Stimulated activated CD4-positive, alpha-beta T cell treated with anti-CD3 and anti-CD28 coated beads, Interleukin-12 subunit alpha, Interleukin-12 subunit beta, amount 100 ng/mL, for 4 hours (primary cell): Measurements from ENCODE around the gene PCNX1.
"Not testable (repeated sequence)": the region's sequence is repeated elsewhere in the genome, so short reads cannot be mapped to it uniquely, and the experiment has no call there.

Source experiments
- DNase-seq: peaks from one replicate; pipeline ENCODE4 v3.0.0-alpha.2; 2020

Gene PCNX1

DNA sequence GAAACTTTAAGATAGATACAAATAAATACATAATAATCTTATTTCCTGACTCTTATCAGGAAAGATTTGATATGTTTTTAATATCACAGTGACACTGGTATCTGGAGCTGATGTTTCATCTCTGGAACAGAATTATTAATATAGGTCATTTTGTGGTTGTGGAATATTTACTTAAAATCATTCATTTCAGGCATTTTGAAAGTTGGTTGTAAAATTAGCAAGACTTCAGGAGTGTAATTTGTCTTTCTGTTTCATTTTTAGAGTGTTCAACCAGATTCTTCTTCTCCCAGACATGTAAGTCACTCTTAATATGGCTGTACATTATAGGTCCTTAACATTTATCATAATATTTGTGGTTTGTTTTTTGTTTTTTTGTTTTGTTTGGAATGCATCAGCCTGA, 115.7 kb downstream of the PCNX1 start:
- DNase-seq = no peak

DNA sequence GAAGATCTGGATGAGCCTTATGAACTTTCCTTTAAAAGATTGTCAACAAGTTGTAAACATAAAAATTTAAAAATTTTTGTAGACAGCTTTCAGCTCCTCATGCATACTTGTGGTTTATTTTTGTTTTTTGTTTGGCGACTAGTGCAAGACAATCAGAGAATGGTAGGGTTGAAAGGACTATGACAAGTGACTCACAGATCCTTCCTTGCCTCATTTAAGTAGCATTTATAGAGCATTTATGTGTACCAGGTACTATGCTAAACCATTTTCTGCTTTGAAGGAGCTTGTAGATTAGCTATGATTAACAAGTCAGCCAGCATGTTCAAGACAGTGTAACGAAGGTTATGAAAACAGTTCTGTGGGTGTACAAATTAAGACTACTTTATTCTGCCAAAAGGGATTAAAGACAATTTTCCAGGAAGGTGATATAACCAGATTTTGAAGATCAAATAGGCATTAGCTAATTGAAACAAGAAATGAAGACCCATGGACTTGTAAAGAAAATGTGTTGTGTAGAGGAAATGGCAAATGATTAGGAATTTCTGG, 122.0 kb downstream of the PCNX1 start:
- no peak for DNase-seq

DNA sequence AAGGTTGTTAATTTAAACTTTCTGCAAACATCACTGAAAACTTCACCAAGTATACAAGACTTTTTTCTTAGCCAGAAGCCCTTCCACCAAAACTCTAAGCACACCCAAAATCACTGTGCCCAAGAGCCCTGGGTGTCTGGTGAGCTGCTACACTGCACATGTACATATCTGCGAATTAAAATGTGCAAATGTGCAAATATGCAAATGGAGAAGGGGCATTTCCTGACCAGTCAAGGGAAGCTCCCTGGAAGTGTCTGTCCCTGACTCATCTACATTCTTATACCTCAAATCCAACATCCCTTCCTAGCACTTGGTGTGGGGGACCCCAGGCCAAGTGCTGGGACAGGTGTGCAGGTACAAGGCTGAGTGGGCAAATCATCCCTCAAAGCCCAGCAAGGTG, 123.7 kb downstream of the PCNX1 start:
- DNase-seq = no peak

DNA sequence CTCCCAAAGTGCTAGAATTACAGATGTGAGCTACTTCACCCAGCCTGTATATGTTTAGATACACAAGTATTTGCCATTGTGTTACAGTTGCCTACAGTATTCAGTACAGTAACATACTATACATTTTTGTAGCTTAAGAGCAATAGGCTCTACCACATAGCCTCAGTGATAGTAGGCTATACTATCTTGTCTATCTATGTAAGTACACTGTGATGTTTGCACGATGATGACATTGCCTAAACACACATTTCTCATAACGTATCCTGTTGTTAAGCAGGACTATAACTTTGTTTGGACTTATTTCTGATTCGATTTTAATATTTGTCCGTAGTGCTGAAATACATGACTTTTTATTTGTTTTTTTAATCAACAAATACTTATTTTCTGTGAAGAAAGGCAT, 129.2 kb downstream of the PCNX1 start:
- DNase-seq = no peak

DNA sequence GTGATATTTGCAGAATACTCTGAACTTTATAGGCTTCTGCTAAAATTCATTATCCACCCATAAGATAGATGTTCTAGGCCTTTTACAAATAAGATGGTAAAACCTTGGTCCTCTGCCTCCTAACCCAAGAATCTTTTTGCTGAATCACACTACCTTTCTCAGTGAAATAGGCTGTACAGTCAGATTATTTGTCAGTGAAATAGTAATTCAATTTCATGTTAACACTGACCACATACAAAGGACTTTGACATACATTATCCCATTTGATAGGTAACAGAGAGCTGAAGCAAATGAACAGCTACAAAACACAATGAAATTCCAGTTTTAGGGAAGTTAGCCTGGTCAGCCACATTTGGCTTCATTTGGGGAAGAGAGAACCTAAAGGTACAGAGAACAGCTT, 141.1 kb downstream of the PCNX1 start:
- no peak for DNase-seq

DNA sequence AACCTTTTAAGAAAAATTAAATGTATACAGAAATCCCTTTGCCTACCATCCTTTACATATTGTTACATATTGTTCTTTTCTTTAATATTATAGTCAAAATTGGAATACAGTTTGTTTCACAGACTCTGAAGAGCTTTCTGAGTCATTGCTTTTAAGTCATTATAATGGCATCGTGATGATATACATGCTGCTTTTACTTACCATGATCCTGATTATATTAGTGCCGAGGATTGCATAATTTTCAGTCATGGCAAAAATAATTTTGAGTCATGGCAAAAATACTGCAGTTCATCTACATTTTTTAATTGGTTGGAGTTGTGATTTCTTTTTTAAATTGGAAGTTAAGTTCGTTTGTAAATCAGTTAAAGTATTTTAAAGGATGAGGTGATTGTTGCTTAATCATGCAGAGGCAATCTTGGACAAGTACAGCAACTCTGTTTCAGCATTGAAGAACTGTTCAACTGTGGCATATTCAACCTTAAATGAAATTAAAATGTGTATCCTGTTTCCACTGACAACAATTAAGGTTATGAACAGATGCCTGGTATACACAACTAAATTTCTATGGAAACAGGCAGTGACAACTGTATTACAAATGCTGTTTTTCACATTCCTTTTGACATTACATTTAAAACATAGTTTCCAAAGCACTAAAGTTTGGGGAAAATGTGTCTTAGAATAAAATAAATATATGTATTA, 142.3 kb downstream of the PCNX1 start:
- DNase-seq = no peak

DNA sequence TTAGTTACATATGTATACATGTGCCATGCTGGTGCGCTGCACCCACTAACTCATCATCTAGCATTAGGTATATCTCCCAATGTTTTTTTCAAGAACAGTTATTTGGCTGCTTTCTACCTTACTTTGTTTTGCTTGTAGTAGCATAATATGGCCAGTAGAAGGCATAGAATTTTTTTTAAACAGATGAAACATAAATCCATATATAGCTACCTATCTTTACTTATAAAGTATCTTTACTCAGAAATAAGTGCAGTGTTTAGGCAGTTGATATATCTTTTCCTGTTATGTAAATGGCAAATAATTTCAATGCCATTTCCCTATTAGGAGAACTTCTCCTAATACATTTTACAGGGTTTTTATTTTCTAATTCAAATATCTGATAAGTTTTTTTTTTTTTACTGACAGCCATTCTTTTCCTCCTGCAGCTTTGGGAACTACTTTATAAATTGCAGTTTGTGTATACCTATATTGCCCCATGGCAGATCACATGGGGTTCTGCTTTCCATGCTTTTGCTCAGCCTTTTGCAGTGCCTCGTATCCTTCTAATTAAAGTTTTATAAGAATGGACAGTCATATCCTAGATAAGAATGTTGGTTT, 143.1 kb downstream of the PCNX1 start:
- DNase-seq = no peak

DNA sequence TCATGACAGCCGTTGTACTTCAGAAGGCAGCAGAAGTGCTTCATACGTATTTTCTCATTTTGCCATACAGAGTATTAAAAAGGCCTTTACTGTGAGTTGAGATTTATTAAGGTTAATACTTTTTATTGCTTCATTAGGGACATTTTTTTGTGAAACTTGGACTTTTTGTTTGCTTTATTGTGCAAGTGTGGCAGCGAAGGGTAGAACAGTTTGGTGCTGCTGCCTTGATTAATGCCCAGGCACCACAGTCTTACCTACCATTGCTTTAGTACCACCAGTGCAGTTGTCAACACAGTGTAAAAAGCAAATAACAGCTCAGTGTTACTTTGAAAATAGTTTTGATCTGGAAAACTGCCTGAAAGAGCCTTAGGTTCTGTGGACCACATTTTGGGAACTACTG, 147.4 kb downstream of the PCNX1 start:
- DNase-seq = no peak

DNA sequence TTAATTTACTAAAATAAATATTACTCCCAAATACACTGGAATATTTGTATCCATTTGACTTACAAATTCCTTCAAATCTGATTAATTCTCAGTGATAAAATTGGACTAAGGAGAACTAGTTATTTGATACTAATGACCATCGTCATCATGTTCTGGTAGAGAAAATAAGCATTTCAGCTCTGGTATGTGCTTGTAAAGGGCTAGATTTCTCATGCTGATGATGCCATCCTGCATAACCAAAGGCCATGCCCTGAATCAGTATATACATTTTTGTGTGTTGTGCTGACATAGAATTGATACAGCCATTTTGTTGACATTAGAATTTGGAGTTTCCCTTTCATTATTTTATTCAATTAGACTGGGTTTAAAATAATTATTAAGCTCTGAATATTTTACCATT, 148.9 kb downstream of the PCNX1 start:
- DNase-seq = no peak

DNA sequence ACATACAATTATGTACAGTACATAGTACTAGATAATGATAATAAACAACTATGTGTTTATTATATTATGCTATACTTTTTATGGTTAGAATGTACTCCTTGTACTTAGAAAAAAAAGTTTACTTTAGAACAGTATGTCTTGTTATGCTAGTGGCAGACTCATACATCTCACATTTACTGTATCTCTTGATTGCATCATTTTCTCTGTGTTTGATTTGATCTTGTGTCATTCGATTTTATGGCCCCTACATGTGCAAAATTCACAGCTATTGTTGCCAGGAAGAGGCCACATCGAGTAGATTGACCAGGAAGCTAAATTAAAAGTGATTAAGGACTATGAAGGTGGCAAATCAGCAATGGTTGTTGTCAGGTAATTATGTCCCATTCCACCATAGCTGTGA, 153.0 kb downstream of the PCNX1 start:
- no peak for DNase-seq

DNA sequence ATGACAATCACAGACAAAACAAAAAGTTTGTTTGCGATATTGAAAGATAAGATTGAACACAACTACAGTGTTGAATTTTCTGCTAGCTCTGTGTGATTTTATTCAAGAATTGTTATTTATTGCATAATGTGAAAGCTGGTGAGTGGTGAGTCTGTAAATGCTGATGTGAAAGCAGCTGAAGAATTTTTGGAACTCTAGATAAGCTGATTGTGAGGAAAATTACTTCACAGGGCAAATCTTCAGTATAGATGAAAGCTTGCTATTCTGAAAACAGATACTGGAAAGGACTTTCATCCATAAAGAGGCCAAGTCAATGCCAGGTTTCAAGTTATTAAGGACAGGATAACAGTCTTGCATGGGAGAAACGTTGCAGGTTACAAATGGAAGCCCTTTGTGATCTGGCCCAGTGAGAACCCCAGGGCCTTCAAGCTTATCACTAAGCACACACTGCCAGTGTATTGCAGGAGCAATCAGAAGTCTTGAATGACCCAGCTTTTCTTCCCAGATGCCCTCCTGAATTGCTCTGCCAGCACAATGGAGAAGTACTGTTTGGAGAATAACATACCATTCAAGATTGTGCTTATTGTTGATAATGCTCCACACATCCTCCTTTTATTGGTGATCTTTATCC, 153.7 kb downstream of the PCNX1 start:
- no peak for DNase-seq

DNA sequence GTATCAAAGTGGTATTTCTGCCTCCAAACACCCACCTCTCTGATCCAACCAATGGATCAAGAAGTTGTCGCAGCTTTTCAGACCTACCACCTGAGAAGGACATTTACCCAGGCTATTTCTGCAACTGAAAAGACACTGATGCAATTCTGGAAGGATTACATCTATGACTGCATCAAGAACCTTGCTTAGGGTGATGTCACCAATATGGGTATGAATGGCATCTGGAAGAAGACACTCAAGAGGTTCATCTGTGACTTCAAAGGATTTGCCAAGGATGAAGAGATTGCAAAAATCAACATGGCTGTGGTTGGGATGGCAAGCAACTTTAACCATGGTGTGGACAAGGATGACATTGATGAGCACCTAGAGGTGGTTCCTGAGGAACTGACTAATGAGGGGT, 154.2 kb downstream of the PCNX1 start:
- no peak for DNase-seq

DNA sequence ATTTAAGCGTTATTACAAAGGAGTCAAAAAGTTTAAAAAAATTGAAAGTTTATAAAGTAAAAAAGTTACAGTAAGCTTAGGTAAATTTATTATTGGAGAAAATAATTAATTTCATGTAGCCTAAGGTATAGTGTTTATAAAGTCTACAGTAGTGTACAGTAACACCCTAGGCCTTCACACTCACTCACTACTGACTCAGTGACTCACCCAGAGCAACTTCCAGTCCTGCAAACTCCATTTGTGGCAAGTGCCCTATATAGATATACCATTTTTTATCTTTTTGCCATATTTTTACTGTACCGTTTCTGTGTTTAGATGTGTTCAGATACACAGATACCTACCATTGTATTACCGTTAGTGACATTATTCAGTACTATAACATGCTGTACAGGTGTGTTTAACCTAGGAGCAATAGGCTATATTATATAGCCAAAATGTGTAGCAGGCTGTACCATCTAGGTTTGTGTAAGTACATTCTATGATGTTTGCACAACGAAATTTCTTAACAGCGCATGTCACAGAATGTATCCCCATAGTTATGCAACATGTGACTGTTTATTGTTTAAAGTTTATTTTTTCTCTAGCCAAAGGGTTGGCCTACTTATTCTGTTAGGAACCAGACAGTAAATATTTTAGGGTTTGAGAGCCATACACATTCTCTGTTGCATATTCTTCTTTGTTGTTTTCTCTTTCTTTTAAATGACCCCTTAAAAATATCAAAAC, 155.5 kb downstream of the PCNX1 start:
- no peak for DNase-seq

DNA sequence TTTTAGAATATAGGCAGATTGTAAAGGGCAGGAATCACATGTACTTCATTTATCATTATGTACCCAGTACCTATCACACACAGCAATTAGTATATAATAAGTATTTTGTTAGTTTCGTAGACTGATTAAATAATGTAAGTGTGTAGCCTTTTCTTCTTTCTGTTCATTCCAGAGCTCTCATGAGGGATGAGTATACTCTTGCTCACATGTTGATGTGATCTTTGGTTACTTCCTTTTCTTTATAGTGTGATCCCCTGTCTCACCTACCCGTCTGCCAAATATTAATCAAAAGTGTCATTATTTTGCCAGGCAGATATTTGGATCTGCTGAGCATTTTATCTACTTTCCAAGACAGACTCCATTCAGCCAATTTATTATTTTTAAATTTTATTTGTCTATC, 156.1 kb downstream of the PCNX1 start:
- DNase-seq = no peak

DNA sequence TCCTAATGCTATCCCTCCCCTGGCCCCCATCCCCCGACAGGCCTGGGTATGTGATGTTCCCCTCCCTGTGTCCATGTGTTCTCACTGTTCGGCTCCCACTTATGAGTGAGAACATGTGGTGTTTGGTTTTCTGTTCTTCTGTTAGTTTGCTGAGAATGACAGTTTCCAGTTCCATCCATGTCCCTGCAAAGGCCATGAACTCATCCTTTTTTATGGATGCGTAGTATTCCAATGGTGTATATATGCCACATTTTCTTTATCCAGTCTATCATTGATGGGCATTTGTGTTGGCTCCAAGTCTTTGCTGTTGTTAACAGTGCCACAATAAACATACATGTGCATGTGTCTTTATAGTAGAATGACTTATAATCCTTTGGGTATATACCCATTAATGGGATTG, 157.5 kb downstream of the PCNX1 start:
- not testable (repeated sequence) for DNase-seq

DNA sequence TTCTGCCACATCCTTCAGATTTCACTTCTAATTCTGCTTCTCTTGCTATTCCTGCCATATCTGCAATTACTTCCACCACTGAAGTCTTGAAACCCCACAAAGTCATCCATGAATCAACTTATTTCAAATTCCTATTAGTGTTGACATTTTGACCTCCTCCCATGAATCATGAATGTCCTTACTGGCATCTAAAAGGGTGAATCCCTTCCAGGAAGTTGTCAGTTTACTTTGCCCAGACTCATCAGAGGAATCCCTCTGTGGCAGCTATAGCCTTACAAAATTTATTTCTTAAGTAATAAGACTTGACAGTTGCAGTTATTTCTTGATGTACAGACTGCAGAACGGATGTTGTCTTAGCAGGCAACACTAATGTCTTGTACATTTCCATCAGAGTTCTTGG, 162.9 kb downstream of the PCNX1 start:
- DNase-seq = no peak

DNA sequence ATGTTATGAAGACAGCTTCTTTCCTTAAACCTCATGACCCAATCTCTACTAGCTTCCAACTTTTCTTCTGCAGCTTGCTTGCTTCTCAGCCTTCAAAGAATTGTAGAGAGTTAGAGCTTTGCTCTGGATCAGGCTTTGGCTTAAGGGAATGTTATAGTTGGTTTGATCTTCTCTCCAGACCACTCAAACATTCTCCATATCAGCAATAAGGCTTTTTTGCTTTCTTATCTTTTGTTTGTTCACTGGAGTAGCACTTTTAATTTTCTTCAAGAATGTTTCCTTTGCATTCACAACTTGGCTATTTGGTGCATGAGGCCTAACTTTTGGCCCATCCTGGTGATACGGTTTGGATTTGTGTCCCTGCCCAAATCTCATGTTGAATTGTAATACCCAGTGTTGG, 163.8 kb downstream of the PCNX1 start:
- no peak for DNase-seq

DNA sequence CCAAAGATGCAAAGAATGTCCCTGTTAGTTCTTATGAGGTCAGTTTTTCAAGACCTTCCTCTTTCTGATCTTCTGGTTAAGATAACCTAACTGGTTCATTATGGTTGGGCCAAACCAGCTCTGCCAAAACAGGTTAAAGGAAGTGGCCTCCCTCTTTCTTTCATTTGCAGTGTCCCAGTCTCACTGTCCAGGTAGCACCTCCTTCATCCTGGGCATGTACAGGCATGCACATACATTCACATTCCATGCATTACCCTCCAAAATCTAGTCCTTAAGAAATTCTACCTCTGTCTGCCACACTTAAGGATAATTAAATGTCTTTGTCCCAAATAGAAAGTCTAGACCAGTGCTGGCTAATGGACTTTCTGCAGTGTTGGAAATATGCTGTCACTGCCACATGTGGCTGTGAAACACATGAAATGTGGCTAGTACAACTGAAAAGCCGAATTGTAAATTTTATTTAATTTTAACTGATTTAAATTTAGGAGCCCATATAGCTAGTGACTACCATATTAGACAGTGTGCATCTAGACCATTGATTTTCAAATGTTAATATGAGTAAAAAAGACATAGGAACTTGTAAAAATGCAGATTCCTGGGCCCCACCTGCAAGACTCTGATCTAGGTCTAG, 169.3 kb downstream of the PCNX1 start:
- no peak for DNase-seq

DNA sequence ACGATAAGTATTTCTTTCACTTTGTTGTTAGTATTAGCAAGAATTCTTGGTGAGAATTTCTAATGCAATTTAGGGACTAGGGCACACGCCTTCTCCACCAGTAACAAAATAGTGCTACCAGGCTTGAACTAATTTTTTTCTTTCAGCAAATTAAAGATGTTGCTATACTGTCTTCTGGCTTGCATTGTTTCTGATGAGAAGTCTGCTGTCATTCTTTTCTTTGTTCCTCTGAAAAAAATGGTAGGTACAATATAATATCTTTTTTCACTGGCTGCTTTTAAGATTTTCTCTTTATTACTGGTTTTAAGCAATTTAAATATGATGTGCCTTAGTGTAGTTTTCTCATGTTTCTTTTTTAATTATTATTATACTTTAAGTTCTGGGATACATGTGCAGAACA, 171.2 kb downstream of the PCNX1 start:
- DNase-seq = no peak

DNA sequence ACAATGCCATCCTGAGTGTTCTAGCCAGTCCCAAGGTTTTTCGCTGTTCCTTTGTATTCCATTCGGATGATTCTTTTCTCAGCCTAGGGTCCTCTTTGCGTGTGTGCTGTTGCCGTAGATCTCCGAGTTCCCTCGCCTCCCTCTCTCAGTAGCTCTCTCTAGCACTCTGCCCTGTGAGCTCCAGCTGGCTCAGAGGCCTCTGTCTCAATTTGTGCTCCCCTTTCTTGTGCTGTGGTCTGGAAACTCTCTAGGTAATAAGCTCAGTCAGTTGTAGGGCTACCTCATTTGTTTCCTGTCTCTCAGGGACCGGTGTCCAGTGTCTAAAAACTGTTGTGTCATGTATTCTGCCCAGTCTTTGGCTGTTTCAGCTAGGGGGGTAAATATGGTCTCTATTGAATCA, 179.3 kb downstream of the PCNX1 start:
- DNase-seq = no peak

DNA sequence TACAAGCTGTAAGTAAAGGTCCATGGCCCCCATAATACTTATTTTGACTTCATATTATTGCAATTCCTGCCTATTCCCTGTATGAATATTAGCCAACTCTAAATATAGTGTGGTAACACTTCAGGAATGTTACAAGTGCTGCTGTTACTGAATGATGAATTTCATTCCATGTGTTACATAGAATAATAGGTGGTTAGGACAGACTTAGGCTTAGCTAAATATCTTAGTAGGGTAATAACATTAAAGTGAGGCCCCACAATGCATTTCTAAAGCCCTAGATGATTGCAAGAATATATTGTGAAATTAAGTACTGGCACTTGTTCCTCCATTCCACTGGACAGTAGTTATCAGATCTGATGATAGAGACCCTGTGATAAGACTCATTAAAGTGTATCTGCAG, 182.7 kb downstream of the PCNX1 start:
- DNase-seq = no peak

DNA sequence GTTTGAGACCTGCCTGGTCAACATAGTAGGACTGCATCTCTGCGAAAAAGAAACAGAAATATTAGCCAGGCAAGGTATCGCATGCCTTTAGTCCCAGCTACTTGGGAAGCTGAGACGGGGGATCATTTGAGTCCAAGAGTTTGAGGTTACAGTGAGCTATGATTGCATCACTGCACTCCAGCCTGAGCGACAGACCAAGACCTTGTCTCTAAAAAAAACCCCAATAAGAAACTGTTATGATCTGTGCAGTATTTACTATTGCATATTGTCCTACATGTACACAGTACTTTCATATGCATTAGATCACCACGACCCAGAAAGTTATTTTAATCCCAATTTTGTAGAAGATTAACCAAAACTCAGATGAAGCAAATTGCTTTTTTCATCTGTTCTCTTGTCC, 187.5 kb downstream of the PCNX1 start:
- no peak for DNase-seq

DNA sequence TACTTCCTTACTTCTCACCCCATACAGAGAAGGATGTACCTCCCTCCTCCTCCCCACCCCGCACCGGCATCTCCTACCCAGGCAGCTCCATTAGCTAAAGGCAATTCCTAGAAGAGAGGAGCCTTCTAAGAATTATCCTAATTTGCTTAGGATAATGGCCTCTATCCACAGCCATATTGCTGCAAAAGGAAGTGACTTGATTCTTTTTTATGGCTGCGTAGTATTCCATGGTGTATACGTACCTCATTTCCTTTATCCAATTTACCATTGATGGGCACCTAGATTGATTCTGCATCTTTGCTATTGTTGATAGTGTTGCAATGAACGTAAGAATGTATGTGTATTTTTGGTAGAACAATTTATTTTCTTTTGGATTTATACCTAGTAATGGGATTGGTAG, 189.7 kb downstream of the PCNX1 start:
- no peak for DNase-seq
